Smooth muscle cell (in vitro differentiated cells): ENCODE results near the gene C10orf105. TPM values are rescaled to one million over a fixed set of nuclear protein-coding genes. Genes with fewer than 3 reads are reported as not detected.

ENCODE experiments used
- DNase-seq: peaks from one replicate; lab custom pipeline; 2025; ENCODE audit not compliant: unreplicated experiment; lab: John Stamatoyannopoulos, UW
- H2AFZ ChIP-seq: fragments of 200-600 bp; sonication (generic); 2 replicates; pipeline ENCODE4 v1.6.0; 2016; ENCODE audit warnings: antibody characterized with exemption, low read depth, mild to moderate bottlenecking
- H3F3A ChIP-seq: fragments of 200-600 bp; sonication (generic); 2 replicates; pipeline ENCODE4 v1.6.0; 2017; ENCODE audit warnings: antibody characterized with exemption, low read depth
- H3K27ac ChIP-seq: fragments of 200-600 bp; sonication (generic); 2 replicates; pipeline ENCODE4 v1.5.1; 2016; ENCODE audit warnings: low read depth, mild to moderate bottlenecking
- H3K27me3 ChIP-seq: fragments of 200-600 bp; sonication (generic); 2 replicates; pipeline ENCODE4 v1.6.1; 2016; ENCODE audit warnings: low read depth, mild to moderate bottlenecking
- H3K36me3 ChIP-seq: fragments of 200-600 bp; sonication (generic); 2 replicates; pipeline ENCODE4 v1.5.1; 2016; ENCODE audit warnings: low read depth
- H3K4me1 ChIP-seq: fragments of 200-600 bp; sonication (generic); 2 replicates; pipeline ENCODE4 v1.5.1; 2016; ENCODE audit warnings: low read depth
- H3K4me2 ChIP-seq: fragments of 200-600 bp; sonication (generic); 2 replicates; pipeline ENCODE4 v1.6.0; 2016; ENCODE audit warnings: mild to moderate bottlenecking
- H3K4me3 ChIP-seq: fragments of 200-600 bp; sonication (generic); 2 replicates; pipeline ENCODE4 v1.5.1; 2016; ENCODE audit warnings: mild to moderate bottlenecking
- H3K79me2 ChIP-seq: fragments of 200-600 bp; sonication (generic); 2 replicates; pipeline ENCODE4 v1.6.0; 2016; ENCODE audit warnings: low read depth, mild to moderate bottlenecking
- H3K9ac ChIP-seq: fragments of 200-600 bp; sonication (generic); 2 replicates; pipeline ENCODE4 v1.6.0; 2016; ENCODE audit warnings: low read depth
- H3K9me3 ChIP-seq: fragments of 200-600 bp; sonication (generic); replicated peaks from 2 replicates; pipeline ENCODE4 v1.5.1; 2016; ENCODE audit warnings: low read depth
- H4K20me1 ChIP-seq: fragments of 200-600 bp; sonication (generic); 2 replicates; pipeline ENCODE4 v1.6.0; 2016; ENCODE audit warnings: low read depth
- CTCF ChIP-seq: fragments of 200-600 bp; sonication (generic); IDR thresholded peaks from 2 replicates; pipeline ENCODE4 v1.5.1; 2017; ENCODE audit warnings: borderline replicate concordance, mild to moderate bottlenecking, antibody characterized with exemption; ENCODE audit not compliant: insufficient read depth, poor library complexity, severe bottlenecking
- WGBS: methylation state at CpG from one replicate; pipeline ENCODE4 v1.1.7; 2016; ENCODE audit warnings: low lambda C conversion rate; 5-methylcytosine and 5-hydroxymethylcytosine counted together
- polyA plus RNA-seq: library from polyadenylated mRNA; unstranded; fragments of >200 nt; fragmentation: Nextera tagmentation; extraction: Ambion mirVana; gene quantifications from 2 replicates; pipeline ENCODE4 v1.2.1, GENCODE V29; 2016
- total RNA-seq: library from RNA; depleted of rRNA; stranded (reverse); fragments of >200 nt; gene quantifications from 2 replicates; pipeline ENCODE4 v1.2.3, GENCODE V29; 2014

The C10orf105 gene
- total and polyA plus RNA-seq, 2 experiments from 2014 or later = 0.09 TPM; not detected in 1

- Histone ChIP-seq H3K9ac (no peak overlapping the region), H4K20me1 (no peaks in the 10 kb centered on the region), H3K4me3 (no peak overlapping the region), H3K27me3 (no peaks in the 10 kb centered on the region), H3K36me3 (no peaks in the 10 kb centered on the region), H3K9me3 (no peaks in the 10 kb centered on the region), H3K4me1 (no peaks in the 10 kb centered on the region), H3K4me2 (no peak overlapping the region), H3K27ac (no peak overlapping the region), H3K79me2 (no peaks in the 10 kb centered on the region), H2AFZ (no peak overlapping the region), H3F3A (peaks cover 4% of the 10 kb centered on the region)
- TF ChIP-seq CTCF = no peak
- DNase-seq = no peak
- 90% methylated on average over 19 of the region's 22 CpGs for WGBS
Observed at GRCh38 chr10:71765906-71766716, 46.5 kb upstream of the C10orf105 start.

GRCh38 chr10:71765176-71765904, 45.8 kb upstream of the C10orf105 start:
- H3K4me2 ChIP-seq = no peak overlapping the region

GRCh38 chr10:71763352-71764127, 44.0 kb upstream of the C10orf105 start:
- Histone ChIP-seq H3F3A (peaks cover under 1% of the 10 kb centered on the region), H3K9ac (no peak overlapping the region), H3K9me3 (no peaks in the 10 kb centered on the region), H3K27me3 (no peaks in the 10 kb centered on the region), H3K36me3 (no peaks in the 10 kb centered on the region), H2AFZ (no peak overlapping the region), H3K4me3 (no peak overlapping the region), H3K4me2 (no peak overlapping the region), H4K20me1 (no peaks in the 10 kb centered on the region), H3K27ac (no peak overlapping the region), H3K79me2 (no peaks in the 10 kb centered on the region), H3K4me1 (no peaks in the 10 kb centered on the region)
- no peak for DNase-seq
- TF ChIP-seq CTCF = no peak
- WGBS = 91% methylated on average over 11 of the region's 11 CpGs

More at GRCh38 chr10:71765176-71765904, 45.8 kb upstream of the C10orf105 start:
- H3K79me2 ChIP-seq = no peaks in the 10 kb centered on the region
- no peak for DNase-seq
- H3K4me3 ChIP-seq = no peak overlapping the region
- H3K9me3 ChIP-seq = no peaks in the 10 kb centered on the region
- no peak overlapping the region for H2AFZ ChIP-seq
- H4K20me1 ChIP-seq = no peaks in the 10 kb centered on the region
- H3K27ac ChIP-seq = no peak overlapping the region
- WGBS = 89% methylated on average over 8 of the region's 8 CpGs
- no peaks in the 10 kb centered on the region for H3K4me1 ChIP-seq
- H3F3A ChIP-seq = peaks cover 3% of the 10 kb centered on the region
- H3K9ac ChIP-seq = no peak overlapping the region
- no peak for TF ChIP-seq CTCF
- H3K27me3 ChIP-seq = no peaks in the 10 kb centered on the region
- H3K36me3 ChIP-seq = no peaks in the 10 kb centered on the region
